Esophagus (tissue), 2 donors: Measurements from ENCODE around the gene APOF. TPM values are rescaled to one million over a fixed set of nuclear protein-coding genes. Genes with fewer than 3 reads are reported as not detected.
"Not testable (repeated sequence)": the region's sequence is repeated elsewhere in the genome, so short reads cannot be mapped to it uniquely, and the experiment has no call there.

Experiments used
- H3K27ac ChIP-seq, 2 donors: one replicate each; pipeline ENCODE4 v1.5.1; 2013; ENCODE audit warnings: low read depth in 2 of 2, mild to moderate bottlenecking in 2 of 2, inconsistent platforms in 1 of 2, low read length in 1 of 2, moderate library complexity in 1 of 2
- H3K27me3 ChIP-seq, 2 donors: one replicate each; pipeline ENCODE4 v1.6.1; 2013; ENCODE audit warnings: low read length in 2 of 2, control low read depth in 1 of 2, mild to moderate bottlenecking in 1 of 2; ENCODE audit not compliant: insufficient read depth in 2 of 2, control insufficient read depth in 1 of 2
- H3K36me3 ChIP-seq, 2 donors: one replicate each; pipeline ENCODE4 v1.6.1; 2013; ENCODE audit warnings: low read length in 1 of 2; ENCODE audit not compliant: control insufficient read depth in 2 of 2, insufficient read depth in 2 of 2
- H3K4me1 ChIP-seq, 2 donors: one replicate each; pipeline ENCODE4 v1.6.1; 2013; ENCODE audit warnings: low read length in 1 of 2; ENCODE audit not compliant: control insufficient read depth in 2 of 2, insufficient read depth in 2 of 2
- H3K4me3 ChIP-seq, 2 donors: one replicate each; pipeline ENCODE4 v1.5.1; 2013; ENCODE audit warnings: low read length in 2 of 2, mild to moderate bottlenecking in 2 of 2, low read depth in 1 of 2, moderate library complexity in 1 of 2
- H3K9me3 ChIP-seq, 2 donors: one replicate each; pipeline ENCODE4 v1.6.1; 2013; ENCODE audit warnings: mild to moderate bottlenecking in 2 of 2, low read depth in 1 of 2, low read length in 1 of 2, moderate library complexity in 1 of 2; ENCODE audit not compliant: control insufficient read depth in 2 of 2, insufficient read depth in 1 of 2
- WGBS, 2 donors: extraction: QIAGEN DNeasy Blood & Tissue Kit; methylation state at CpG; one replicate each; pipeline ENCODE4 v1.1.7; 2013; 5-methylcytosine and 5-hydroxymethylcytosine counted together
- polyA plus RNA-seq, 2 donors: library from polyadenylated mRNA; stranded (reverse); fragments of 200-250 nt; gene quantifications; one replicate each; pipeline ENCODE4 v1.2.3, GENCODE V29; 2013
- donor health status: healthy with polysubstance abuse.
- donor health status: Bipolar disorder and iron deficiency.

The APOF gene
- polyA plus RNA-seq, 2 donors = not detected

DNA sequence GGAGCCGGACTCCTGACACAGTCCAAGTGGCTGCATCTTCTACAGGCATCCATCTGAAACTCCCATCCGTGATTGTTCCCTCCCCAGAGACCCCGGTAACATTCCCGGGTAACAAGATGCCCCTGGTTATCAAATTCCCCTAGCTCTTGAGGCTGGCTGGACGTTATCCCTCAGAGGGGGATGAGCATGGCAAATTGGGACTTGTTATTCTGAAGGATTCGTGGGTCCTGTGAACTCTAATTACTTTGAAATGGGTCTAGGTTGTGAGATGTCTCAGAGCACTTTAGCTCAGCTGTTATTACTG, 28.2 kb downstream of the APOF start:
- Histone ChIP-seq H3K27ac (peak overlapping the region; percentile 95 to 96), H3K9me3 (no peaks in the 10 kb centered on the region), H3K4me1 (peaks cover 0 to 11% of the 10 kb centered on the region in 2 donors), H3K36me3 (no peaks in the 10 kb centered on the region), H3K4me3 (peak overlapping the region; percentile 55 to 75), H3K27me3 (no peaks in the 10 kb centered on the region)
- WGBS, 2 donors = 4 to 6% methylated on average over 6 of the region's 6 CpGs

GRCh38 chr12:56333679-56334489, 28.8 kb downstream of the APOF start, which contains the start of gene PAN2:
Gene PAN2 (minus strand): TSS chr12:56334000. CDS start chr12:56333094, 906 bp downstream.
- Histone ChIP-seq H3K9me3 (no peaks in the 10 kb centered on the region), H3K27me3 (no peaks in the 10 kb centered on the region), H3K4me1 (peaks cover 0 to 7% of the 10 kb centered on the region in 2 donors), H3K36me3 (no peaks in the 10 kb centered on the region), H3K27ac (peak within 1 kb of the TSS; percentile 95 to 96), H3K4me3 (peak within 1 kb of the TSS; percentile 55 to 75)
- 0 to 1% methylated on average over 45 of the region's 45 CpGs for WGBS, 2 donors

DNA sequence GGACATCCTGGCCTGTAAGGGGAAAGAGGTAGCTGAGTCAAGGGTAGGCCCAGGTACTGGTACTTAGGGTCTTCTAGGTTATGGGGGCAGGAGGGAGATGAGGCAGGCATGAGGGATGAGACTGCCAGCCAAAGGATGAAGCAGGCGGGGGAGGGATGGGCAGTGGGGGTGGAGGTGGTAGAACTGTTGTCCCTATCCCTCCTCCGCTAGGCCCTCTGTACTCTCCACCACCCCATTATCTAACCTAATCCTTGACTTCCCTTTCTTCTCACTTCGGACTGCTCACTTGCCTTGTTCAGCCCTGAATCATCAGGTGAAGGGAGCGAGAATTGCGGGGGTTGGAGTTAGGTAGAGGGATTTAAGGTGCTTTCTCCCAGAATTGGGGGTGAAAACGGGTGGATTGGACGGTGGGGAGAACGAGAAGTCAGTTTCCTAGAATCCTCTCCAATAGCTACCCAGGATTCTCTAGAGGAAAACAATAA, 29.4 kb downstream of the APOF start:
- Histone ChIP-seq H3K4me3 (peak overlapping the region; percentile 55 to 75), H3K27ac (peak overlapping the region; percentile 95 to 96), H3K9me3 (no peaks in the 10 kb centered on the region), H3K27me3 (no peaks in the 10 kb centered on the region), H3K4me1 (peaks cover 0 to 6% of the 10 kb centered on the region in 2 donors), H3K36me3 (peaks cover under 1 to 2% of the 10 kb centered on the region in 2 donors)
- WGBS, 2 donors = 22% methylated on average over 8 of the region's 8 CpGs

DNA sequence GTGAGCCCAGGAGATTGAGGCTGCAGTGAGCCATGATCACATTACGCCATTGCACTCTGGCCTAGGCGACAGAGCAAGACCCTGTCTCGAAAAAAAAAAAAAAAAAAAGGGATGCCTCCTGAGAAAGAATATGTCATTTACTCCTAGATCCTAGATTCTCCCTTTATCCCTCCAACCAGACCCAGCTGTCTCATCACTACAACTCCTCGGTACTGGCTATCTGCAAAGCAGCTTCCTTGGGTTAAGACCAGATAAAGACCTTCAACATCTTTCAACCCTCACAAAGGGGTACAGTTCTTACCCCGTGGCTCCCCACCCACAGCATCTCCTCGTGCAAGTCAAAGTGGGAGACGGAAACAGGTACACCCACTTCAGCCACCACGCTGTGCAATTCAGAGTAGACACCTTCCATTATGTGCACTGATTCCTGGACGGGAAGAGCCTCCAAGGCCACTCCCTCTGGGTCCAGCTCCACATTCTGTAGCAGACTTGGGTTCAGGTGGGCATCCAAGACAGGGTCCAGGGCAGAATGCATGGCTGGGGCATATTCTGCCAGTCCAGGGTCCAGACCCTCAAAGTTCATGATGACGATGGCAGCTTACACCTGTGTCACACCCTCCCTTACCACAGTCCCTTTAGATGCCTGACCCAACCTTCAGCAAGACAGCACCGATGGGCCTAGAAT, 30.0 kb downstream of the APOF start:
- Histone ChIP-seq H3K9me3 (no peaks in the 10 kb centered on the region), H3K27me3 (no peaks in the 10 kb centered on the region), H3K36me3 (peaks cover 4 to 6% of the 10 kb centered on the region in 2 donors), H3K4me1 (peaks cover 0 to 6% of the 10 kb centered on the region in 2 donors), H3K4me3 (peak overlapping the region; percentile 55 to 75), H3K27ac (peak overlapping the region; percentile 95 to 96)
- 86 to 96% methylated on average over 11 of the region's 11 CpGs for WGBS, 2 donors

GRCh38 chr12:56330936-56331490, 31.6 kb downstream of the APOF start:
- 89 to 90% methylated on average over 7 of the region's 7 CpGs for WGBS, 2 donors
- H3K4me1 ChIP-seq = peaks cover 0 to 6% of the 10 kb centered on the region in 2 donors
- H3K27me3 ChIP-seq = no peaks in the 10 kb centered on the region
- no peak overlapping the region for H3K27ac ChIP-seq
- no peak overlapping the region for H3K4me3 ChIP-seq
- H3K36me3 ChIP-seq = peaks cover 4 to 12% of the 10 kb centered on the region in 2 donors
- H3K9me3 ChIP-seq = no peaks in the 10 kb centered on the region

- Histone ChIP-seq H3K4me3 (no peak overlapping the region), H3K36me3 (peaks cover 17 to 30% of the 10 kb centered on the region in 2 donors), H3K27me3 (no peaks in the 10 kb centered on the region), H3K27ac (no peak overlapping the region), H3K4me1 (no peaks in the 10 kb centered on the region), H3K9me3 (no peaks in the 10 kb centered on the region)
- 80 to 85% methylated on average over 6 of the region's 6 CpGs for WGBS, 2 donors
Observed at GRCh38 chr12:56326533-56326932, 36.1 kb downstream of the APOF start.

DNA sequence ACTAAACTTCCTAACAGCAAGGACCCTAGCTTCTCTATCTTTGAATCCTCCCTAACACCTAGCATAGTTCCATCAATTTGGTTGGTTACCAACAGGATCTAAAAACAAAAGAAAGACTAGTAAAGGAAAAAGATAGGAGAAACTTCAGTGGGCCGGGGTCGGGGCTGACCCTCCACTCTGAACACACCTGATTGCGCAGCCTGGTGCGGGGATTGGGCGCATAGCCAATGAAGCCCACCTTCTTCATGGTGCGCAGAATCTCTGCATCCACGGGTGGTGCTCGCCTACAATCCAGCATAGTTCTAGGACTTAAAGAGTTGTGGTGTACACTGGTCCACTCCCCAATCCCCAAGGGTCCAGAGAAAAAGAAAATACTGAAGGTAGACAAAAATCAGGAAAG, 36.5 kb downstream of the APOF start:
- no peak overlapping the region for H3K4me3 ChIP-seq
- peaks cover 17 to 30% of the 10 kb centered on the region in 2 donors for H3K36me3 ChIP-seq
- H3K27ac ChIP-seq = no peak overlapping the region
- H3K4me1 ChIP-seq = no peaks in the 10 kb centered on the region
- no peaks in the 10 kb centered on the region for H3K9me3 ChIP-seq
- WGBS, 2 donors = 94 to 98% methylated on average over 8 of the region's 8 CpGs
- no peaks in the 10 kb centered on the region for H3K27me3 ChIP-seq

- Histone ChIP-seq H3K27ac (no peak overlapping the region), H3K27me3 (no peaks in the 10 kb centered on the region), H3K36me3 (peaks cover 17 to 34% of the 10 kb centered on the region in 2 donors), H3K4me3 (no peak overlapping the region), H3K9me3 (no peaks in the 10 kb centered on the region), H3K4me1 (no peaks in the 10 kb centered on the region)
- WGBS, 2 donors = 72 to 74% methylated on average over 6 of the region's 6 CpGs
Observed at GRCh38 chr12:56324206-56324605, 38.5 kb downstream of the APOF start.

- H3K9me3 ChIP-seq, H3K27me3 ChIP-seq, H3K4me3 ChIP-seq, H3K4me1 ChIP-seq, H3K27ac ChIP-seq: not testable (repeated sequence)
- WGBS, 2 donors = 84 to 98% methylated on average over 8 of the region's 8 CpGs
- peaks cover 13 to 25% of the 10 kb centered on the region in 2 donors for H3K36me3 ChIP-seq
Observed at GRCh38 chr12:56321610-56322009, 41.0 kb downstream of the APOF start.
